ENCODE data around the gene GATA6.
"Not testable (repeated sequence)": the region's sequence is repeated elsewhere in the genome, so short reads cannot be mapped to it uniquely, and the experiment has no call there.

The GATA6 gene

DNA sequence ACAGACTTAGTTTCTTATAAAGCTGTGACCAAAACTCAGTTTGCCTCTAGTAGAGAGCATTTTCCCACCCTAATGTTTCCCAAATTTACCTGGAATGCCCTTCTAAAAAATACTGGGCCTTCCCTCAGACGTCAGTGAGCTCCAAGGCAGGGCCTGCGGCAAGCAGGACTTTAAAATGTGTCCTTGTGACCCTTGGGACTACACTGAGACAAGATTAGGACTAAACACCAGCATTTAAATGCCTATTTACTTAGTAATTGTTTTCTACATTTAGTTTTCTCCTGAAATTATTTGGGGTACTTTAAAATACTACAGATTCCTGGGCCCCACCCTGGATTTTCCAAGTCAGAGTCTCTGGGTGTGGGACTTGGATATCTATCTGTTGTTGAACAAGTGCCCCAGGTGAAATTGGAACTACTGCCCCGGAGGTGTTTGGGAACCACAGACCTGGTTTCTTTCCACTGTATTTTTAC lies 14.3 kb downstream of the GATA6 start:
- no peak for DNase-seq

DNA sequence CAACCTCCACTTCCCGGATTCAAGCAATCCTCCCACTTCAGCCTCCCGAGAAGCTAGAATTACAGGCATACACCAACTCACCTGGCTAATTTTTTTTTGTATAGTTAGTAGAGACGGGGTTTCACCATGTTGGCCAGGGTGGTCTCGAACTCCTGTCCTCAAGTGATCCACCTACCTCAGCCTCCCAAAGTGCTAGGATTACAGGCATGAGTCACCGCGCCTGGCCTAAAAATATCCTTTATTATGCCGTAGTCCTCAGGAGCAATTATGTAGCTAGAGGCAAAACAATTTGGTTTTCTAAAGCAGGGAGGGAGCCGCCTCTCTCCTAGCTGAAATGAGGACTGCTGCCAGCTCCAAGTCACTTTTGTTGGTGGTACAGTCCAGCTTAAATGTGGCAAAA lies 15.2 kb downstream of the GATA6 start:
- not testable (repeated sequence) for DNase-seq

DNA sequence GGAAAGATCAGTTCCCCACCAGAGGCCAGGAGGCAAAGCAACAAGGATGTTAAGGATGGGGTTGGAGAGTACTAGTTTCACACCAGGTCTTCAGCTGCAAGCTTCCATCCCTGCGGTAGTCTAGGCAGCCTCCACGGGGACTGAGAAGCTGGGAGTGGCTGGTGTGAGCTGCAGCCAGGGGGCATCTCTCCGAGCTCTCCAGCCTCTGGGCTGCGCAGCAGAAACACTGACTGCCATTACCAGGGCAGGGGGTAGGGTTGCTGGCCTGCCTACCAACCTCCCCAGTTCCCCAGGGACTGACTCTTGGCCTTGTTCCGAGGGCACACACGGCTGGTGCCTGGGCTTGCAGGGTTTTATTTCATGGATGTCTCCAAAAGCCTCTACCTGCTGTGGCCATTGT lies 15.9 kb downstream of the GATA6 start:
- no peak for DNase-seq

GRCh38 chr18:22185771-22186386 lies 16.5 kb downstream of the GATA6 start:
- DNase-seq: no peak

DNA sequence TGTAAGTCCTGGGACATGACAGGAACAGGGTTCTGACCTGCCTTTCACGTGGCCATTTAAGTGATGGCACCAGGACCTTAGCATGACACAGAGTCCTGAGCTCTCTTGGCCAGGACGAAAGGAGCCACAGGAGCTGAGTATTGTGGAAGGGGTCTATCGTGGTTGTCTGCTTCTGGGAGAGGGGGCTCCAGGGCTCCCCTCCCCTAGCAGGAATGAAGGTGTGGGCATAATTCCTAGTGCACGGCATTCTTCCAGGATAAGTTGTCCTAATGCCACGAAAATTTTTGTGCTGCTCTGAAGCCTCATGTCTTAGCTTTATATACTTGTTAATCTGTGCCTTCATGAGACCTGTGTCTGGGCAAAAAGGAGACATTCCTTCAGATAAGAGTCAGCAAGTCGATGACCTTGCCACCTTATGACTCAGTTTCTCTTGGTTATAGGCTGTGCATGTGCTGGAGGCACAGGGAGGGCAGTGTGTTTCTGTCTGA lies 17.1 kb downstream of the GATA6 start:
- no peak for DNase-seq

GRCh38 chr18:22188559-22189267 lies 19.3 kb downstream of the GATA6 start:
- DNase-seq: no peak

GRCh38 chr18:22189449-22190166 lies 20.2 kb downstream of the GATA6 start:
- DNase-seq: no peak

GRCh38 chr18:22191346-22191695 lies 21.9 kb downstream of the GATA6 start:
- DNase-seq: no peak

- DNase-seq: no peak
Measured at GRCh38 chr18:22191923-22192322, 22.5 kb downstream of the GATA6 start.

- no peak for DNase-seq
Measured at GRCh38 chr18:22193466-22193865, 24.1 kb downstream of the GATA6 start.

DNA sequence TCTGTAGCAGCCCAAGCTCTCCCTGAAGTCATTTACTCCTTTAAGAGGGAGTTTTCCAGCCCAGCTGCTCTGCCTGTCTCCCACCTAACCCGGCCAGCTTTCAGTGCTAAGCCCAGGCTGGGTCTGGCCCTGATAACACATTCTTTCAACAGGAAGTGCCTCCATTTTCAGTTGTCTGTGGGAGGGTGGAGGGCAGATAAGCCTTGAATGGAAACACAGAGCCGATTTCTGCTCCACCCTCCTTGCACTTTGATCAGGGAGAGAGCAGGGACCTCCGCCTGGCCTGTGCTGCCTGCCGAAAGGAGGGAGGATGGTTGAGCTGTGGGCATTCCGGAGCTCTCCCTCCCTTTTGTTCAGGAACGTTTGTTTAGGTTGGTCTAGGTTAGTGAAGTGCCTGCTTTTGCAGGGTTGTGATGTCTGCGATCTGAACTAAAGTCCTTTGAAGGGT lies 24.8 kb downstream of the GATA6 start:
- no peak for DNase-seq

DNA sequence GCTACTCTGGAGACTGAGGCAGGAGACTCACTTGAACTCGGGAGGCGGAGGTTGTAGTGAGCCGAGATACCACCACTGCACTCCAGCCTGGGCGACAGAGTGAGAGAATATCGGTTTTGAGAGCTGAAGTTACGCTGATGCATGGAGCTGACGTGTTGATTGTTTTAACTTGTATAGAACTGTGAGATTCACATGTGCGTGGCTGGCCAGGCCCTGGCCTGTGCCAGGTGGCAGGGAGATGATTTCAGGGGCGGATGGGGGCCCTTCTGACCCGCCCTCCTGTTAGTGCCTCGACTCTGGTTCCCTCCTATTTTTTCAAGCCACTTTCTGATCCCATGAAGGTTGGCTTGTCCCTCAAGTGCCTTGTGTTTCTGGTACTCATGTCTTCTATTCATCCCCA lies 25.7 kb downstream of the GATA6 start:
- no peak for DNase-seq

DNA sequence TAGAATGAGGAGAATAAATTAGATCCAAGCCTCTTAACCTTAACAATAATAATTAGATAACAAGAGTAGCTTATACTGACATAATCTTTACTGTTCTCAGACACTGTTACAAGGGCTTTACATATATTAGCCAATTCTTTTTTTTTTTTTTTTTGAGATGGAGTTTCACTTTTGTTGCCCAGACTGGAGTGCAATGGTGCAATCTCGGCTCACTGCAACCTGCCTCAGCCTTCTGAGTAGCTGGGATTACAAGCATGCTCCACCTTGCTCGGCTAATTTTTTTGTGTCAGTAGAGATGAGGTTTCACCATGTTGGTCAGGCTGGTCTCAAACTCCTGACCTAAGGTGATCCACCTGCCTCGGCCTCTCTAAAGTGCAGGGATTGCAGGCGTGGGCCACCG lies 27.6 kb downstream of the GATA6 start:
- not testable (repeated sequence) for DNase-seq

GRCh38 chr18:22197668-22198067 lies 28.3 kb downstream of the GATA6 start:
- DNase-seq: no peak

DNA sequence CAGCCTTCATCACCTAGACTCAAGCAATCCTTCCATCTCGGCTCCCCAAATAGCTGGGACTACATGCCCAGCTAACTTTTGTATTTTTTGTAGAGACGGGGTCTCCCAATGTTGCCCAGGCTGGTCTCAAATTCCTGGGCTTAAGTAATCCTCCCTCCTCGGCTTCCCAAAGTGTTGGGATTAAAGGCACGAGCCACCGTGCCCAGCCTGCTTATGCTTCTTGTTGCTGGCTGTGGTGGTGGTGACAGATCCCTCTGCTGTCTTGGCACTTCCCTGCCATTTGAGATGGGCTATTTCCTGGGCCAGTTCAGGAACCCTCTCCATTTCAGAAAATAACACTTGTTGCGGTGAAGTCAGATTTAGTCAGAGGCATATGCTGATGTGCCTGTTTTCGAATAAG lies 28.8 kb downstream of the GATA6 start:
- DNase-seq: no peak

DNA sequence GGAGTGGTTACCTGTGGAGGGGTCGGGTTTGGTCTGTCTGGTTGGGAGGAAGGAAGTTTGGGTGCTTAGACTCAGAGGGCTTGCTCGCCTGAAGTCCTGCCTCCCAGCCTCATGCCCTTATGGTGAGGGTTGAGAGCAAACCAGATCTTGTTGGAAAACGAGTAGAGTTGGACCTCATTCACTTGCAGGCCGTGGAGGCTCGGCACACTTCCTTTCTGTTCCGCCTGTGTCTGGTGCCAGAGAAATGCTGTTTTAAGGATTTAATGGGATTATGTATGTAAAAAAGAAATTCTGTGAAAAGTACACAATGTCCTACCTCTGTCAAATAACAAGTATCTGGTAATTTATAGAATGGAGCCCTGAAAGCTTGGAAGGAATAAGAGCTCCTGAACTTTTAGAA lies 29.6 kb downstream of the GATA6 start:
- no peak for DNase-seq

DNA sequence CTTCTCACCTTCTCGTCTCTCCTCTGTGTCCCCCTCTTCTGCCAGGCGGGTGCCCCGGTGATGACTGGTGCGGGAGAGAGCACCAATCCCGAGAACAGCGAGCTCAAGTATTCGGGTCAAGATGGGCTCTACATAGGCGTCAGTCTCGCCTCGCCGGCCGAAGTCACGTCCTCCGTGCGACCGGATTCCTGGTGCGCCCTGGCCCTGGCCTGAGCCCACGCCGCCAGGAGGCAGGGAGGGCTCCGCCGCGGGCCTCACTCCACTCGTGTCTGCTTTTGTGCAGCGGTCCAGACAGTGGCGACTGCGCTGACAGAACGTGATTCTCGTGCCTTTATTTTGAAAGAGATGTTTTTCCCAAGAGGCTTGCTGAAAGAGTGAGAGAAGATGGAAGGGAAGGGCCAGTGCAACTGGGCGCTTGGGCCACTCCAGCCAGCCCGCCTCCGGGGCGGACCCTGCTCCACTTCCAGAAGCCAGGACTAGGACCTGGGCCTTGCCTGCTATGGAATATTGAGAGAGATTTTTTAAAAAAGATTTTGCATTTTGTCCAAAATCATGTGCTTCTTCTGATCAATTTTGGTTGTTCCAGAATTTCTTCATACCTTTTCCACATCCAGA lies 31.3 kb downstream of the GATA6 start:
- no peak for DNase-seq

- no peak for DNase-seq
Measured at GRCh38 chr18:22203035-22203434, 33.6 kb downstream of the GATA6 start.

GRCh38 chr18:22203536-22204213 lies 34.3 kb downstream of the GATA6 start:
- DNase-seq: no peak

DNA sequence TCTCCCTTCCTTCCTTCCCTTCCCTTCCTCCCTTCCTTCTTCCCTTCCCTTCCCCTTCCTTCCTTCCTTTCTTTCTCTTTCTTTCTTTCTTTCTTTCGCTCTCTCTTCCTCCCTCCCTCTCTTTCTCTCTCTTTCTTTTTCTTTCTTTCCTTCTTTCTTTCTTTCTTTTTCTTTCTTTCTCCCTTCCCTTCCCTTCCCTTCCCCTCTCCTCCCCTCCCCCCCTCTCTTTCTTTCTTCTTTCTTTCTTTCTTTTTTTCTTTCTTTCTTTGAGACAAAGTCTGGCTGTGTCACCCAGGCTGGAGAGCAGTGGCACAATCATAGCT lies 34.8 kb downstream of the GATA6 start:
- DNase-seq: no peak

- no peak for DNase-seq
Measured at GRCh38 chr18:22204996-22205395, 35.6 kb downstream of the GATA6 start.

GRCh38 chr18:22207021-22207758 lies 37.8 kb downstream of the GATA6 start:
- DNase-seq: no peak
